GM21737 (cell line): ENCODE data around the gene HLA-DRB5.
"Not testable (repeated sequence)": the region's sequence is repeated elsewhere in the genome, so short reads cannot be mapped to it uniquely, and the experiment has no call there.

Experiments used
- ATAC-seq: cut with Tn5 transposase; IDR thresholded peaks from one replicate; pipeline ENCODE4 v1.9.1; 2021; ENCODE audit warnings: mild to moderate bottlenecking, moderate library complexity; ENCODE audit not compliant: unreplicated experiment

HLA-DRB5 gene

GRCh38 chr6:32517654-32518445 lies 12.2 kb downstream of the HLA-DRB5 start:
- no peak for ATAC-seq

GRCh38 chr6:32501016-32501415 lies 29.1 kb downstream of the HLA-DRB5 start:
- no peak for ATAC-seq

- no peak for ATAC-seq
Observed at GRCh38 chr6:32492351-32492750, 37.7 kb downstream of the HLA-DRB5 start.

- ATAC-seq: no peak
Observed at GRCh38 chr6:32491700-32492099, 38.4 kb downstream of the HLA-DRB5 start.

GRCh38 chr6:32488083-32488482 lies 42.0 kb downstream of the HLA-DRB5 start:
- no peak for ATAC-seq

GRCh38 chr6:32484614-32484998 lies 45.5 kb downstream of the HLA-DRB5 start:
- no peak for ATAC-seq

GRCh38 chr6:32483968-32484613 lies 46.0 kb downstream of the HLA-DRB5 start:
- ATAC-seq: no peak

GRCh38 chr6:32475392-32476206 lies 54.5 kb downstream of the HLA-DRB5 start:
- ATAC-seq: no peak

GRCh38 chr6:32473376-32474348 lies 56.4 kb downstream of the HLA-DRB5 start:
- ATAC-seq: not testable (repeated sequence)

- ATAC-seq: no peak
Observed at GRCh38 chr6:32472781-32473375, 57.2 kb downstream of the HLA-DRB5 start.

GRCh38 chr6:32467743-32468503 lies 62.2 kb downstream of the HLA-DRB5 start:
- ATAC-seq: not testable (repeated sequence)
